ENCODE results near the gene MBNL2. TPM values are rescaled to one million over a fixed set of nuclear protein-coding genes. Genes with fewer than 3 reads are reported as not detected.
"Not testable (repeated sequence)": the region's sequence is repeated elsewhere in the genome, so short reads cannot be mapped to it uniquely, and the experiment has no call there.

Gene MBNL2
- total and polyA plus RNA-seq, 2 donors: 33.3 to 139 TPM

DNA sequence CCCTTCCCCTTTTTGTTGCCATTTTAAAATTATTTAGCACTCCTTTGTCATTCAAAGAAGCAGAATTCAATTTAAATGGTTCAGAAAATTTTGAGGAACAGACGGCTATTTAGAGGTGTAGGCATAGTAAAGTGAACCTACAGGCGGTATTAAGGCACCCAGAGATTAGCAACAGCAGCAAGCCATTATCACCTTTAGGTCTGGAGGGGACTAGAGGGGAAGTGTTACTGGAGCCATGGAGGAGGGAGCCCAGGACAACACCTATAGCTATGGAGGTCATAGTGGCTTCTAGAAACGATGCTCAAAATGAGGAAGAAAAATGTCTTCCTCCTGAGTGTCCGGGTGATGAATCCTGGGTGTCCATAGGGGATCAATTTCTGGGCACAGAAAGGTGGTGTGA is 25.8 kb upstream of the MBNL2 start:
- DNase-seq (ENCODE audit: extremely low spot score): no peak
- H3K4me3 ChIP-seq (ENCODE audit: low read depth, low read length): no peak overlapping the region
- no peaks in the 10 kb centered on the region for H3K4me1 ChIP-seq (ENCODE audit: insufficient read depth)
- 90% methylated on average over 4 of the region's 4 CpGs for WGBS
- no peak overlapping the region for H3K27ac ChIP-seq (ENCODE audit: low read depth)
- no peaks in the 10 kb centered on the region for H3K36me3 ChIP-seq (ENCODE audit: insufficient read depth)

- WGBS: 97% methylated on average over 2 of the region's 2 CpGs
- Histone ChIP-seq H3K4me3 (ENCODE audit: low read depth, low read length) (no peak overlapping the region), H3K36me3 (ENCODE audit: insufficient read depth) (no peaks in the 10 kb centered on the region), H3K4me1 (ENCODE audit: insufficient read depth) (no peaks in the 10 kb centered on the region), H3K27ac (ENCODE audit: low read depth) (no peak overlapping the region)
- DNase-seq (ENCODE audit: extremely low spot score): no peak
Measured at GRCh38 chr13:97198753-97199152, 23.4 kb upstream of the MBNL2 start.

DNA sequence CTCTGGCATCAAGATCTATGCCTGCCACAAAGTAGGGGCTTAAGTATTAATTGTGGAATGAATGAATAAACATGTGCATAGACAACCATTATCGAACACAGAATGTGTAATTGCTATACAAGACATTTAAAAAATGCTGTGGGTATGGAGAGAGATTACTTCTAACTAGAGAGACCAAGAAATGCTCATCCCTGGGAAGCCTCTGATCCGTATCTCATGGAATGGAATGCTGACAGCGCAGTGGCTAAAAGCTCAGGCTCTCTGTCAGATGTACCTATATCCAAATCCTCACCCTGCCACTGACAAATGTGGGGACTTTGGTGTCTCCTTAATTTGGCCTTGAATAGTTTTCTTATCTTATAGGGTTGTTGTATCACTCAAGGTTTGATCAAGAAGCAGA is 22.7 kb upstream of the MBNL2 start:
- Histone ChIP-seq H3K4me3 (ENCODE audit: low read depth, low read length) (no peak overlapping the region), H3K27ac (ENCODE audit: low read depth) (no peak overlapping the region), H3K36me3 (ENCODE audit: insufficient read depth) (no peaks in the 10 kb centered on the region), H3K4me1 (ENCODE audit: insufficient read depth) (no peaks in the 10 kb centered on the region)
- 96% methylated on average over 3 of the region's 3 CpGs for WGBS
- no peak for DNase-seq (ENCODE audit: extremely low spot score)

GRCh38 chr13:97200081-97200942 is 21.8 kb upstream of the MBNL2 start:
- WGBS: 75% methylated on average over 6 of the region's 6 CpGs
- no peak overlapping the region for H3K27ac ChIP-seq (ENCODE audit: low read depth)
- no peaks in the 10 kb centered on the region for H3K4me1 ChIP-seq (ENCODE audit: insufficient read depth)
- H3K36me3 ChIP-seq (ENCODE audit: insufficient read depth): no peaks in the 10 kb centered on the region
- H3K4me3 ChIP-seq (ENCODE audit: low read depth, low read length): no peak overlapping the region
- no peak for DNase-seq (ENCODE audit: extremely low spot score)

DNA sequence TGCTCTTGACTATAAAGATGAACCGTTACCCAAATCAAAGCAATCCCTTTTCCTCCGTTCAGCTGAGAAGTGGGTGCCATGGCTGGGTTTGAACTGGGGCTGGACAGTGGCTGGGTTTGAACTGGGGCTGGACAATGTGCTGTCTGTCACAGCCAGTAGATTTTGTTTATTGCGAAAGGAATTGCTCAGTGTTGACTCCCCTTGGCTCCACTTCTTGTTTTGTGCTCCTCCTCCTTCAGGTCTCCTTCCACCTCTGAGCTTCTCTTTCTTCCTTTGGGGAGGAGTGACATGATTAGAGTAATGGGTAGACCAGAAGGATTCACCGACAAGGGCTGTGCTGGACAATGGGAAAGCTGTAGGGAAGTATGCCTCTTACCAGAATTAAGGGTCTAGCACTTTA is 19.4 kb upstream of the MBNL2 start:
- no peak overlapping the region for H3K4me3 ChIP-seq (ENCODE audit: low read depth, low read length)
- H3K36me3 ChIP-seq (ENCODE audit: insufficient read depth): no peaks in the 10 kb centered on the region
- DNase-seq (ENCODE audit: extremely low spot score): no peak
- H3K27ac ChIP-seq (ENCODE audit: low read depth): no peak overlapping the region
- 94% methylated on average over 4 of the region's 4 CpGs for WGBS
- no peaks in the 10 kb centered on the region for H3K4me1 ChIP-seq (ENCODE audit: insufficient read depth)

DNA sequence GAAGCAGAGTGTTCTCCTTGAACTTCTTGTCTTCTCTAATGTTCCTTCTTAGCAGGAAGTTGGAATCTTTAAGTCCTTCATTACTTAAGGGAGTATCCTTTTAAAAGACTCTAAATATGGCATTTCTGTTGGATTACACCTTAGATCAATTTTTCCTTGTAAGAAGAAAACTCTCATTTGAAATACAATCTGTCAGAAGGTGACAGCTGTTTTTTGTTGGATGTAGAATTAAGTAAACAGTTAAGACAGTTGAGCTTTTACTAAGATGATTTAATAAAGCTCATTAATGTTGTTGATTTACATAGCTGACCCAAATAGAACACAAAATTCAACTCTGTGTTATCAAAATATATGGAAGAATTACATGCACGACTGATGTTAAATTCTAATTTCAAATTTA is 16.7 kb upstream of the MBNL2 start:
- DNase-seq (ENCODE audit: extremely low spot score): no peak
- Histone ChIP-seq H3K36me3 (ENCODE audit: insufficient read depth) (no peaks in the 10 kb centered on the region), H3K27ac (ENCODE audit: low read depth) (no peak overlapping the region), H3K4me3 (ENCODE audit: low read depth, low read length) (no peak overlapping the region), H3K4me1 (ENCODE audit: insufficient read depth) (no peaks in the 10 kb centered on the region)
- WGBS: 35% methylated on average over 1 of the region's 1 CpG

DNA sequence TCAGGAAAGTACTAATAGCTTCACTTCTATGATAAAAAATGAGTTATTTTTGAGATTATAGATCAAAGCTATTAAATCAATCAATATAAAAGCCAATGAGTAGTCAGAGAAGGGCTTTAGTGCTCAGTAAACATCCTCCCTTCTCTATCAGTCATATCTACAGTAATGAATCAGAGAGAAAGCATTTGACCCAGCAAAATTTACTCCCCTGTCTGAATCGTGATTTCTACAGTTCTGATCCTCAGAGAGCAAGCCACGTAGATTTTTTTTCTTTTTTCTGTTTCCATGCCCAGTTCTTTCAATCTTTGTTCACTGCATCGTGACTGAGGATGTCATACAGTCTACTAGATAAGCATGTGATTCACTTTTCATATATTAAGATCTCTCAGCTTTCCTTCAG is 16.2 kb upstream of the MBNL2 start:
- no peak for DNase-seq (ENCODE audit: extremely low spot score)
- Histone ChIP-seq H3K27ac (ENCODE audit: low read depth) (no peak overlapping the region), H3K4me3 (ENCODE audit: low read depth, low read length) (no peak overlapping the region), H3K4me1 (ENCODE audit: insufficient read depth) (no peaks in the 10 kb centered on the region), H3K36me3 (ENCODE audit: insufficient read depth) (no peaks in the 10 kb centered on the region)
- WGBS: 24% methylated on average over 3 of the region's 3 CpGs

GRCh38 chr13:97207252-97207651 is 14.9 kb upstream of the MBNL2 start:
- H3K4me3 ChIP-seq (ENCODE audit: low read depth, low read length); H3K36me3 ChIP-seq (ENCODE audit: insufficient read depth); H3K4me1 ChIP-seq (ENCODE audit: insufficient read depth); H3K27ac ChIP-seq (ENCODE audit: low read depth); DNase-seq (ENCODE audit: extremely low spot score): not testable (repeated sequence)
- 90% methylated on average over 3 of the region's 3 CpGs for WGBS

- no peak overlapping the region for H3K4me3 ChIP-seq (ENCODE audit: low read depth, low read length)
- H3K36me3 ChIP-seq (ENCODE audit: insufficient read depth): no peaks in the 10 kb centered on the region
- no peak for DNase-seq (ENCODE audit: extremely low spot score)
- H3K27ac ChIP-seq (ENCODE audit: low read depth): no peak overlapping the region
- WGBS: 72% methylated on average over 1 of the region's 1 CpG
- no peaks in the 10 kb centered on the region for H3K4me1 ChIP-seq (ENCODE audit: insufficient read depth)
Measured at GRCh38 chr13:97211300-97211699, 10.8 kb upstream of the MBNL2 start.

- DNase-seq (ENCODE audit: extremely low spot score): no peak
- Histone ChIP-seq H3K36me3 (ENCODE audit: insufficient read depth) (no peaks in the 10 kb centered on the region), H3K27ac (ENCODE audit: low read depth) (no peak overlapping the region), H3K4me1 (ENCODE audit: insufficient read depth) (no peaks in the 10 kb centered on the region), H3K4me3 (ENCODE audit: low read depth, low read length) (no peak overlapping the region)
- WGBS: 64% methylated on average over 4 of the region's 4 CpGs
Measured at GRCh38 chr13:97212004-97212403, 10.1 kb upstream of the MBNL2 start.

DNA sequence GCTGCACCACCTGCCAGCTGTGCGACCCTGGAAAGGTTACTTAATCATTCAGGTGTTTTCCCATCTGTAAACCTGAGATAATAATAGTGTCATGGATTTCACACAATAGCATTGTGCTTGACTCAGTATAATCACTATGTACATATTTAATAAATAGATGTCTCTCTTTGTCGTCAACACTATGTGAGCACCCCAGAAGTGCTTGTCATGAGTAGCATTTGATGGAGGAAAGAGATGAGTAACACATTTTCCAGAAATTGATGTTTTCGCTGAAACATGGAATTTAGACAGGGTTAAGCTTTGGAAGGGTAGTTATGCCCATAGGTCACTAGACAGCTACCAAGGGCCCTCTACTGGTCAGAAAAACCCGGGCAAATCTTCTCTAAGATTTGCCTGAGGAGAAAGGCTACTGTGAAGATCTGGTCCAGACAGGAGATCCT is 9.5 kb upstream of the MBNL2 start:
- 75% methylated on average over 4 of the region's 4 CpGs for WGBS
- DNase-seq (ENCODE audit: extremely low spot score): no peak
- no peaks in the 10 kb centered on the region for H3K36me3 ChIP-seq (ENCODE audit: insufficient read depth)
- no peaks in the 10 kb centered on the region for H3K4me1 ChIP-seq (ENCODE audit: insufficient read depth)
- no peak overlapping the region for H3K4me3 ChIP-seq (ENCODE audit: low read depth, low read length)
- no peak overlapping the region for H3K27ac ChIP-seq (ENCODE audit: low read depth)

- Histone ChIP-seq H3K4me3 (ENCODE audit: low read depth, low read length) (no peak overlapping the region), H3K27ac (ENCODE audit: low read depth) (no peak overlapping the region), H3K4me1 (ENCODE audit: insufficient read depth) (no peaks in the 10 kb centered on the region), H3K36me3 (ENCODE audit: insufficient read depth) (no peaks in the 10 kb centered on the region)
- 87% methylated on average over 3 of the region's 3 CpGs for WGBS
- no peak for DNase-seq (ENCODE audit: extremely low spot score)
Measured at GRCh38 chr13:97214921-97215320, 7.2 kb upstream of the MBNL2 start.

DNA sequence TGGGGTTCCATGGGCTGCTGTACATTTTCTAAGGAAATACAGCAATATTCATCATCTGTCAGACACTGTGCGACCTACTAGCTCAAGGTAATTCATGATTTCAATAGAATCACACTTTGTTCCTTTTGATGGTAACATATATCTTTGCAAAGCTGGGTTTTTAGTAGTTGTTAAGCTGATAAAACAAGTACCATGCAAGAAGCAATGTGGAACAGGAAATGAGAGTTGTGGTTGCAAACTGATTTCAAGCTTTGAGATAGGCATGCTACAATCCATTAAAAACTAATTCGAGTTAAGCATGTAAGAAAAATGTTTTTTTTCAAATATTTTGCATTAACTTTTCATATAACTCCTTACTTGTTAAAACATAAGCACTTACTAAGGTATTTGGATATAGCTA is 6.8 kb upstream of the MBNL2 start:
- no peak overlapping the region for H3K4me3 ChIP-seq (ENCODE audit: low read depth, low read length)
- no peak overlapping the region for H3K27ac ChIP-seq (ENCODE audit: low read depth)
- WGBS: 78% methylated on average over 2 of the region's 2 CpGs
- no peak for DNase-seq (ENCODE audit: extremely low spot score)
- H3K36me3 ChIP-seq (ENCODE audit: insufficient read depth): no peaks in the 10 kb centered on the region
- no peaks in the 10 kb centered on the region for H3K4me1 ChIP-seq (ENCODE audit: insufficient read depth)

DNA sequence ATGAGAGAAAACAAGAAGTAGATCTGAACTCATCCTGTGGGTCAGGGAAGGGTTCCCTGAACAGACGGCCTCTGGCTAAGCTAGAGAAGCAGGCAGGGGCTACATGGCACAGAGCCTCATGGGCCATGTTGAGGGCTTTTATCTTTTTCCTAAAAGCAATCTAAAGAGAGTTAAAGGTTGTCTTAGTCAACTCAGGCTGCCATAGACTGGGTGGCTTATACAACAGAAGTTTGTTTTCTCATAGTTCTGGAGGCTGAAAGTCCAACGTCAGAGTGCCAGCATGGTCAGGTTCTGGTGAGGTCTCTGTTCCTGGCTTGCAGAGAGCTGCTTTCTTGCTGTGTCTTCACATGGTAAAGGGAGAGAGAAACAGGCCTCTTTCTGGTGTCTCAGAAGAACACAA is 2.9 kb upstream of the MBNL2 start:
- 83% methylated on average over 2 of the region's 2 CpGs for WGBS
- Histone ChIP-seq H3K36me3 (ENCODE audit: insufficient read depth) (no peaks in the 10 kb centered on the region), H3K4me1 (ENCODE audit: insufficient read depth) (no peaks in the 10 kb centered on the region), H3K27ac (ENCODE audit: low read depth) (no peak overlapping the region), H3K4me3 (ENCODE audit: low read depth, low read length) (no peak overlapping the region)
- no peak for DNase-seq (ENCODE audit: extremely low spot score)

All from urinary bladder (tissue), 4 donors.